ENCODE results near the gene OR11G2. TPM values are rescaled to one million over a fixed set of nuclear protein-coding genes. Genes with fewer than 3 reads are reported as not detected.
"Not testable (repeated sequence)": the region's sequence is repeated elsewhere in the genome, so short reads cannot be mapped to it uniquely, and the experiment has no call there.

The OR11G2 gene
- total RNA-seq, 2 donors from 2014 or later, result not detected

- Mint-ChIP-seq H3K36me3 (no peaks in the 10 kb centered on the region), H3K9me3 (no peaks in the 10 kb centered on the region), H3K27ac (no peak overlapping the region)
- DNase-seq (ENCODE audit: low spot score in 2 of 2), result no peak
- ATAC-seq, result no peak
Measured at GRCh38 chr14:20198991-20199390, 8.3 kb downstream of the OR11G2 start.

- Mint-ChIP-seq H3K36me3 (no peaks in the 10 kb centered on the region), H3K27ac (no peak overlapping the region), H3K9me3 (no peaks in the 10 kb centered on the region)
- no peak for ATAC-seq
- DNase-seq (ENCODE audit: low spot score in 2 of 2), result no peak
Measured at GRCh38 chr14:20204721-20205120, 14.0 kb downstream of the OR11G2 start.

- no peaks in the 10 kb centered on the region for H3K9me3 Mint-ChIP-seq
- H3K36me3 Mint-ChIP-seq, result no peaks in the 10 kb centered on the region
- DNase-seq (ENCODE audit: low spot score in 2 of 2), result no peak
- no peak overlapping the region for H3K27ac Mint-ChIP-seq
- ATAC-seq, result no peak
Measured at GRCh38 chr14:20209595-20209994, 18.9 kb downstream of the OR11G2 start.

DNA sequence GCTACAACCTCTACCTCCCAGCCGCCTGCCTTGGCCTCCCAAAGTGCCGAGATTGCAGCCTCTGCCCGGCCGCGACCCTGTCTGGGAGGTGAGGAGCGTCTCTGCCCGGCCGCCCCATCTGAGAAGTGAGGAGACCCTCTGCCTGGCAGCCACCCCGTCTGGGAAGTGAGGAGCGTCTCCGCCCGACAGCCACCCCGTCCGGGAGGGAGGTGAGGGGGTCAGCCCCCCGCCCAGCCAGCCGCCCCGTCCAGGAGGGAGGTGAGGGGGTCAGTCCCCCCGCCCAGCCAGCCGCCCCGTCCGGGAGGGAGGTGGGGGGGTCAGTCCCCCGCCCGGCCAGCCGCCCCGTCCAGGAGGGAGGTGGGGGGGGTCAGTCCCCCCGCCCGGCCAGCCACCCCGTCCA, 21.7 kb downstream of the OR11G2 start:
- not testable (repeated sequence) for DNase-seq (ENCODE audit: low spot score in 2 of 2); H3K9me3 Mint-ChIP-seq; H3K27ac Mint-ChIP-seq; H3K36me3 Mint-ChIP-seq; ATAC-seq

GRCh38 chr14:20215196-20215595, 24.5 kb downstream of the OR11G2 start:
- no peak for DNase-seq (ENCODE audit: low spot score in 2 of 2)
- no peak overlapping the region for H3K27ac Mint-ChIP-seq
- H3K36me3 Mint-ChIP-seq, result no peaks in the 10 kb centered on the region
- ATAC-seq, result no peak
- no peaks in the 10 kb centered on the region for H3K9me3 Mint-ChIP-seq

DNA sequence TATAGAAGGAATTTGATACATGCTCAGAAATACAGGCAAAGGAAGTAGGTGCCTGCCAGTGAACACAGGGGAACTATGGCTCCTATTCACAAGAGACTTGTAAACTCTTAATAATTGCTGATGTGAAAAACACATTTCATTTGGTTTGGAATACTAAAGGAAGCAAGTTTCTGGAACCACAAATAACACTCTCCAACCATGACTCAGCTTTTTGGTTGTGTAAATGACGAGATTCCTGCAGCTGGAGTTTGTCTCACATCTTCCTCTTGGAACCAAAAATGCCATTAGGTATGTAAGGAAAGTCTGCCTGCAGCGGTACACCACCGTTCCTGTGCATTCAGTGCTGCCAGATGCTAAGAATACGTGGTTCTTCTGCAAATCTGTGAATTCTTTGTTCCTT, 28.3 kb downstream of the OR11G2 start:
- H3K36me3 Mint-ChIP-seq, result no peaks in the 10 kb centered on the region
- no peak for DNase-seq (ENCODE audit: low spot score in 2 of 2)
- H3K27ac Mint-ChIP-seq, result no peak overlapping the region
- no peaks in the 10 kb centered on the region for H3K9me3 Mint-ChIP-seq
- no peak for ATAC-seq

GRCh38 chr14:20223410-20223809, 32.7 kb downstream of the OR11G2 start, which contains the start of gene OR11H6:
Gene OR11H6, plus strand, starts transcription at chr14:20223710. Its CDS starts 0 bp downstream, at chr14:20223710.
- Mint-ChIP-seq H3K27ac (no peak within 1 kb of the TSS), H3K36me3 (no peaks in the 10 kb centered on the region), H3K9me3 (no peaks in the 10 kb centered on the region)
- DNase-seq (ENCODE audit: low spot score in 2 of 2) (no peak), ATAC-seq (no peak)

- no peak within 1 kb of the TSS for H3K27ac Mint-ChIP-seq
- H3K36me3 Mint-ChIP-seq, result no peaks in the 10 kb centered on the region
- DNase-seq (ENCODE audit: low spot score in 2 of 2) (no peak), ATAC-seq (no peak)
- peaks cover 6 to 10% of the 10 kb centered on the region in 2 donors for H3K9me3 Mint-ChIP-seq
Measured at GRCh38 chr14:20228681-20229080, 38.0 kb downstream of the OR11G2 start, which contains the start of gene OR11H7. Gene OR11H7, plus strand, starts transcription at chr14:20228981.

- not testable (repeated sequence) for H3K27ac Mint-ChIP-seq; ATAC-seq; H3K36me3 Mint-ChIP-seq; H3K9me3 Mint-ChIP-seq; DNase-seq (ENCODE audit: low spot score in 2 of 2)
Measured at GRCh38 chr14:20235415-20235814, 44.7 kb downstream of the OR11G2 start.

DNA sequence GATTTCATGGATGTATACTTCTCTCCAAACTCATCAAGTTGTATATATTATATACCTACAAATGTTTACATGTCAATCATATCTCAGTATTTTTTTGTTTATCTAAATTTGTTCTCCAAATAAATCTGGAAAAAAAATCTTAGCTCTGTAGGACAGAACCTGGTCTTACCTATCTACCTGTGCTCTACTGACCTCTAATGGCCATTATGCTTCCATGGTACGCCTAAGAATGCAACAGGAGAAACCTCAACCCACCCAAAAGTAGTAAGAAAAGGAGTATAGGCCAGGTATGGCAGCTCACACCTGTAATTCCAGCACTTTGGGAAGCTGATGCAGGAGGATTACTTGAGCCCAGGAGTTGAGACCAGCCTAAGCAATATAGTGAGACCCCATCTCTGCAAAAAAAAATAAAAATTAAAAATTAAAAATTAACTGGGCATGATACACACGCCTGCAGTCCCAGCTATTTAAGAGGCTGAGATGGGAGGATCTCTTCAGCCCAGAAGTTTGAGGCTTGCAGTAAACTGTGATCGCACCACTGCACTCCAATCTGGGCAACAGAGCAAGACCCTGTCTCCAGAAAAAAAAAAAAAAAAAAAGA, 57.0 kb downstream of the OR11G2 start:
- Mint-ChIP-seq H3K27ac (no peak overlapping the region), H3K9me3 (peaks cover 7% of the 10 kb centered on the region in 2 donors), H3K36me3 (peaks cover under 1 to 9% of the 10 kb centered on the region in 2 donors)
- DNase-seq (ENCODE audit: low spot score in 2 of 2) (no peak), ATAC-seq (no peak)

Other genes with a start within 250 kb of the OR11G2 start
- gene OR4K15, start 215.3 kb upstream of the OR11G2 start, total RNA-seq, result not detected
- not detected for gene OR4Q2, start 188.7 kb upstream of the OR11G2 start, total RNA-seq
- not detected for gene OR4K14, start 171.6 kb upstream of the OR11G2 start, total RNA-seq
- gene OR4K13, start 154.9 kb upstream of the OR11G2 start, total RNA-seq, result not detected
- gene OR4L1, start 130.9 kb upstream of the OR11G2 start, total RNA-seq, result not detected
- not detected for gene OR4K17, start 80.2 kb upstream of the OR11G2 start, total RNA-seq
- gene OR4N5, start 52.1 kb upstream of the OR11G2 start, total RNA-seq, result not detected
- gene OR11H6, start 32.8 kb downstream of the OR11G2 start, total RNA-seq, result not detected
- gene OR11H7, start 38.1 kb downstream of the OR11G2 start, total RNA-seq, result not detected
- gene OR11H4, start 48.4 kb downstream of the OR11G2 start, total RNA-seq, result not detected
- gene TTC5, start 115.1 kb downstream of the OR11G2 start, total RNA-seq, result 10 to 100 TPM in 1 of 2 donors, 1 to 10 TPM in 1; 5.7 to 21.6 TPM
- gene CCNB1IP1, start 142.4 kb downstream of the OR11G2 start, total RNA-seq, result 100 to 1,000 TPM in 1 of 2 donors, 10 to 100 TPM in 1; 56.8 to 122 TPM
- 100 to 1,000 TPM in 1 of 2 donors, 10 to 100 TPM in 1; 45.9 to 121 TPM for gene PARP2, start 152.7 kb downstream of the OR11G2 start, total RNA-seq
- 10 to 100 TPM; 43.3 to 69.8 TPM for gene TEP1, start 222.6 kb downstream of the OR11G2 start, total RNA-seq
- gene KLHL33, start 245.3 kb downstream of the OR11G2 start, total RNA-seq, result under 1 TPM; 0.04 to 0.09 TPM

Data from activated naive CD4-positive, alpha-beta T cell treated with anti-CD3 and anti-CD28 coated beads, Interleukin-2, amount 50 U/mL, for 72 hours (primary cell).